ENCODE data around the gene RABGAP1L. TPM values are rescaled to one million over a fixed set of nuclear protein-coding genes. Genes with fewer than 3 reads are reported as not detected.
"Not testable (repeated sequence)": the region's sequence is repeated elsewhere in the genome, so short reads cannot be mapped to it uniquely, and the experiment has no call there.

The RABGAP1L gene
- total RNA-seq, 1 donor from 2014 or later, result 114 TPM

- DNase-seq (ENCODE audit: low spot score), result no peak
These were observed 641.0 kb downstream of the RABGAP1L start for GRCh38 chr1:174800216-174800851.

GRCh38 chr1:174800876-174801275 lies 641.6 kb downstream of the RABGAP1L start:
- no peak for DNase-seq (ENCODE audit: low spot score)

DNA sequence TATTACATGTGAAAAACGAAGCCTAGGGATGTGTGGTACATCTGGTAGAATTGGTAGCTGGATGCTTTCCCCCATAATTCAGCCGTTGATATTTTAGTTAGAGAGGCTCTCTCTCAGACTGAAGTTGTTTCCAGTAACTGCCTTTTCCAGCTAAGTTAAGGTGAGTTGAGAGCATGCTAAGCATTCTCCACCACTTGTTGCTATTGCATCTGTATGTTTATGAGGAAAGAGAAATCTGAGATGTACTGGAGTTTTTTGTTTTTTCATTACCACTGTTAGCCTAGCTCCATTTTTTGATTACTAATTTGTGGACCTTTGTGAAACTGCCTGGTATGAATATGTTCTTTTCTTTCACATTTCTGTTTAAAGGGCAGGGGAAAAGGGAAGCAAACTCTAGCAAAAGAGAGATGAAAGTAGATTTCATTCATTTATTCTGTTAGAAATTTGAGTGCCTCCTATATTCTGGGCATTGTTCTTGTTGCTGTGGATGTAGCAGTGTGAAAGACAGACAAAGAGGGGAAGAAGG lies 650.5 kb downstream of the RABGAP1L start:
- no peak for DNase-seq (ENCODE audit: low spot score)

GRCh38 chr1:174812016-174812415 lies 652.7 kb downstream of the RABGAP1L start:
- DNase-seq (ENCODE audit: low spot score), result no peak

- no peak for DNase-seq (ENCODE audit: low spot score)
These were observed 653.3 kb downstream of the RABGAP1L start for GRCh38 chr1:174812656-174813055.

- no peak for DNase-seq (ENCODE audit: low spot score)
These were observed 655.7 kb downstream of the RABGAP1L start for GRCh38 chr1:174815036-174815435.

- DNase-seq (ENCODE audit: low spot score), result no peak
These were observed 656.2 kb downstream of the RABGAP1L start for GRCh38 chr1:174815474-174815908.

DNA sequence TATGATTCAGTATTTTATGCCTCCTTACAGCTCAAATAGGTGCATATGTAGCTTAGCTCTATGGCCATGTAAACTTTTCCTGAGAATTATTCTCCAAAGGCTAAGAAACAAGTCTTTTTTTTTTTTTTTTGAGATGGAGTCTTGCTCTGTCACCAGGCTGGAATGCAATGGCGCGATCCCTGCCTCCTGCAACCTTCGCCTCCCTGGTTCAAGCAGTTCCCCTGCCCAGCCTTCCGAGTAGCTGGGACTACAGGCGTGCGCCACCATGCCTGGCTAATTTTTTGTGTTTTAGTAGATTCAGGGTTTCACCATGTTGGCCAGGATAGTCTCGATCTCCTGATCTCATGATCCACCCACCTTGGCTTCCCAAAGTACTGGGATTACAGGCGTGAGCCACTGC lies 657.3 kb downstream of the RABGAP1L start:
- DNase-seq (ENCODE audit: low spot score), result not testable (repeated sequence)

DNA sequence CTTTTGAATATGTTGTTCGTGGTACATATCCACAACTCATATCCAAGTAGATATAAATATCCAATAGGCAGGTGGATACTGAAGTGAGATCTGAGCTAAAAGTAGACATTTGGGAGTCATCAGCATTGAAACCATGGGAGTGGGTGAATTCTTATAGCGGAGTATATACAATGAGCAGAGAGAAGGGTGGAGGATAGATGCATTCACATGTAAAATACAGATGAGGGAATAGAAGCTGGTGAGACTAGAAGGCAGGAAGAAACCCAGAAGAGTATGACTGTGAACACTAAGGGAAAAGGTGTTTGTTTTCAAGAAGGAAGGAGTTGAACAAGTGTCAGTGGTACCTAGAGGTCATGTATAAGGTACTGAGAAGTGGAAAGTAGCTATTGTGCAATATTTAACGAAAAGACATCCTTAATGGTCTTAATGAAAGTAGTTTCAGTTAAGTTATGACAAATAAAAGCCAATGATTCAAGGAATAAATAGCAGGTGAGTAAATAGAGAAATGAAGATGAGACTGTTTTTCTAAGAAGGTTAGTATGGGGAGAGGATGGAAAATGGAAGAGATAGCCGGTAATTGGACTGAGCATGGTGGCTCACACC lies 658.8 kb downstream of the RABGAP1L start:
- no peak for DNase-seq (ENCODE audit: low spot score)

DNA sequence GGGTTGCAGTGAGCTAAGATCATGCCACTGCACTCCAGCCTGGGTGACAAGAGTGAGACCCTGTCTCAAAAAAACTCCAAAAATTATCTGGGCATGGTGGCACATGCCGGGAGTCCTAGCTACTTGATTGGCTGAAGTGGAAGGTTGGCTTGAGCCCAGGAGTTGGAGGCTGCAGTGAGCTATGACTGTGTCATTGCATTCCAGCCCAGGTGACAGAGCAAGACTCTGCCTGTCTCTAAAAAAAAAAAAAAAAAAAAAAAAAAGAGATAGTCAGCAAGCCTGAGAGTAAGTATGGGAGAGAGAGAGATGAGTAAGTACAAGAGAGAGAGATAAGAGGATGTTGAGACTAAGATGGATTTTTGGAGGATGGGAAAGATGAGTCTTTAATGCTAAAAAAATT lies 659.6 kb downstream of the RABGAP1L start:
- no peak for DNase-seq (ENCODE audit: low spot score)

DNA sequence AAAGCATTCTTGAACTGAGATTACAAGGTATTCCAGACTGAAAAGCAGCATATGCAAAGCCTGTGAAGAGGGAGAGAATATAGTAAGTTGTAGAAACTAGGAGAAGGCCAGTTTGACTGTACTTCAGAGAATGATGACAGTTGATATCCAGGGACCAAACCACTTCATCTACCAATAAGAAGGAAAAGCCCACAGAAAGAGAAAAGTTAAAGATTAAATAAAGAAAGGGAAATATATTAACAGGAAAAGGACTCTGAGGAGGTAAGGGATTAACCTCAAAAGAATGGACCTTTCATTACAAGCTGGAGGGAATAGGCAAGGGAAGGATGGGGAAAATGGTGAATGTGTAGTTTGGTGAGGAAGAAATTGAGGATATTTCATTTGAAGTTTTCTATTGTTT lies 660.3 kb downstream of the RABGAP1L start:
- DNase-seq (ENCODE audit: low spot score), result no peak

DNA sequence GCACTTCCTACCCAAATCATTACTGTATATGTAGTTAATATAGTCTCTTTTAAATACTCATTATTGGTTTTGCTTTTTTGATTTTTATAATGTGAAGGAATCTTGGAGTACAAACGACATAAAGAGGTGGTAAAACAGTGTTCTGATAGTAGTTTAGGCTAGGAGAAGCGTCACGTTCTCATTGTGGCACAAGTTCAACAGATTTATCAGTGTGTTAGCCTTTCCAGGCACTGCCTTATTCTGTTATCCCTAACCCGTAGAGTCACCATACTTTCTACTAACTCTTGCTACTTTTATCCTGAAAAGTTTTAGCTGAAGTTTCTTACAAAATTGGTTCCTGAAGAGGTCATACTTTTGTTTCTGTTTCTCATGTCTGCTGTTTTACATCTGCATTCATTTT lies 665.8 kb downstream of the RABGAP1L start:
- no peak for DNase-seq (ENCODE audit: low spot score)

DNA sequence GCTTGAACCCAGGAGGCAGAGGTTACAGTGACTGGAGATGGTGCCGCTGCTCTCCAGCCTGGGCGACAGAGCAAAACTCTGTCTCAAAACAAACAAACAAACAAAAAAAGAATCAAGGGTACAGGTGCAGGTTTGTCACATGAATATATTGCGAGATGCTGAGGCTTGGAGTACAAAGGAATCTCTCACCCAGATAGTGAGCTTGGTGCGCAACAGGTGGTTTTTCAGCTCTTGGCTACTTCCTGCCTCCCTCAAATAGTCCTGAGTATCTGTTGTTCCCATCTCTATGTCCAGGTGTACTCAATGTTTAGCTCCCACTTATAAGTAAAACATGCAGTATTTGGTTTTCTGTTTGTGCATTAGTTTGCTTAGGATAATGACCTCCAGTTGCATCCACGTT lies 666.5 kb downstream of the RABGAP1L start:
- no peak for DNase-seq (ENCODE audit: low spot score)

DNA sequence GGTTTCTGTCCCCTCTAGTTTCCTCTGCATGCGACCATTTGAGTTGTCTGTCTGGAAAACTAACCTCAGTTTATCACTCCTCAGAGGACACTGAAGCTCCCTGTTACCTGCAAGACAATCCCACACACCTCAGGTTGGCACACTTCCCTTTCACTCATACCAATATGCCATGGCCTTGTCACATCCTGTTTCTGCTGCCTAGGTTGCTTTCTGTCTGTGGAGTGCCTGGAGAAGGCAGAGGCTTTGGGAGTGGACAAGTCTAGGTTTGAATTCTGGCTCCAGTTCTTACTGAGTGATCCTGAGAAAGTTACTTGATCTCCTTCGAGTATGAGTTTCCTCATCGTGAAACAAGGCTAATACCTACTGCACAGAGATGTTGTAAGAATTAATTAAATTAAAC lies 668.9 kb downstream of the RABGAP1L start:
- no peak for DNase-seq (ENCODE audit: low spot score)

GRCh38 chr1:174829990-174830389 lies 670.7 kb downstream of the RABGAP1L start:
- DNase-seq (ENCODE audit: low spot score), result no peak

DNA sequence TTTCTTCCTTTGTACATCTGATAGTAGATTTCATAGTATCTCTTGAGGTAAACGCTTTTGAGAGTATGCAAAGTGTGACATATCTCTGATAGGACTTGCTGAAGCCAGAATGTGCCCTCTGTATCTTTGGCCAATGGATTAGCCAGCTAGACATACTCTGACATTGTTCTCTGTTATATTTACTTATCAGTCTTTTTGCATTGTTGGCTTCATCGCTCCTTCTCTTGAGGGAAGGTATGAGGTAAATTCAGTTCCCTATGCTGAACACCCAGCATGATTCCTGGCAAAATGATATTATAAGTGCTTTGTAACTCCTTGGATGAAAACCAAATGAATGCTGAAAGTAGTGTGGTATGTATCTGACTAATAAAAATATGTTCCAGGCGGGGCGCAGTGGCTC lies 677.2 kb downstream of the RABGAP1L start:
- no peak for DNase-seq (ENCODE audit: low spot score)

DNA sequence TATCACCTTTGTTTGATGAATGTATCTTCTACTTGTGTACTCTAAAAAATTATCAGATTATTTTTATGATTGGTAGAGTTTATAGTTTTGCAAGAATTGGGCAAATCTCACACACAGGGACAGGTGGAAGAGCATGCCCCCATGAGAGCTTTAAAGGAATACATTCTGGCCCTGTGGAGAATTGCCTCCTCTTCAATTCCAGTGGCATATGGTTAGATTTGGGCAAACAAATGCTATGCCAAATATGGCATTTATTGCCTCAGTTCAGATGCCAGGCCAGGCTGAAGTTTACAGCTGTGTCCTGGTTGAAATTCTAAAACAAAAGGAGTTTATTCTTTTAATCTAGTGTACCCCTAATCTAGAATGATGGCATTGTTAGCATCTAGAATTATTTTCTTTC lies 678.1 kb downstream of the RABGAP1L start:
- no peak for DNase-seq (ENCODE audit: low spot score)

- DNase-seq (ENCODE audit: low spot score), result no peak
These were observed 679.9 kb downstream of the RABGAP1L start for GRCh38 chr1:174839211-174839610.

- no peak for DNase-seq (ENCODE audit: low spot score)
These were observed 682.4 kb downstream of the RABGAP1L start for GRCh38 chr1:174841747-174842146.

GRCh38 chr1:174848593-174849560 lies 689.6 kb downstream of the RABGAP1L start:
- not testable (repeated sequence) for DNase-seq (ENCODE audit: low spot score)

DNA sequence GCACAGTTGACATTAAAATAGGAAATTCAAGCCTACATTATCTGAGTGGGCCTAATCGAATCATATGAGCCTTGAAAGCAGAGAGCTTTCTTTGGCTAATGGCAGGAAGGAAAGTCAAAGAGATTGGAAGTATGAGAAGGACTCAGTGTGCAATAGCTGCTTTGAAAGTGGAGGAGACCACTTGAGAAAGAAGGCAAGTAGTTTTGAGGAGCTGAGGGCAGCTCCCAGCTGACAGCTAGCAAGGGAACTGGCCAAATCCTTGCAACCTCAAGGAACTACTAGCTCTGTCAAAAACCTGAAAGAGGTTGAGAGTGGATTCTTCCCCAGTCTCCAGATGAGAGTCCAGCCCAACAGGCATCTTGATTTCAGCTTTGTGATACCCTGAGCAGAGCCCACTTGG lies 691.4 kb downstream of the RABGAP1L start:
- DNase-seq (ENCODE audit: low spot score), result no peak

DNA sequence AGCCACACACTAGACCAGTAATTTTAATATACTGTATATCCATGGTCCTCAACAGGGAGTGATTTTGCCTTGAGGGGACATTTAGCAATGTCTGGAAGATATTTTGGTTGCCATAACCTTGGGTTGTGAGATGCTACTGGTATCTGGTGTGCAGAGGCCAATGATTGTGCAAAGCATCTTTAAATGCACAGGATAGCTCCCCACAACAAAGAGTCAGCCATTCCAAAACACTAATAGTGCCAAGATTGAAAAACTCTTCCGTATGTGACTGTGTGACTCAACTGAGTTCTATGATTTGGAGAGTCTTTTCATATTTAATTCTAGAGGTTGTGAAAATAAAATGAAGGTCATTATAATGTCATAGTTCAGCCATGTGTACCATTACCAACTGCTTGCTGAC lies 699.0 kb downstream of the RABGAP1L start:
- no peak for DNase-seq (ENCODE audit: low spot score)
